ENCODE data around the gene TNFRSF1B. TPM values are rescaled to one million over a fixed set of nuclear protein-coding genes. Genes with fewer than 3 reads are reported as not detected.

The TNFRSF1B gene
- total and polyA plus RNA-seq, 2 of the 8 experiments (the other 6 are each of a cell fraction or from before 2014, with no cell fraction given): 1.7 to 2.9 TPM

DNA sequence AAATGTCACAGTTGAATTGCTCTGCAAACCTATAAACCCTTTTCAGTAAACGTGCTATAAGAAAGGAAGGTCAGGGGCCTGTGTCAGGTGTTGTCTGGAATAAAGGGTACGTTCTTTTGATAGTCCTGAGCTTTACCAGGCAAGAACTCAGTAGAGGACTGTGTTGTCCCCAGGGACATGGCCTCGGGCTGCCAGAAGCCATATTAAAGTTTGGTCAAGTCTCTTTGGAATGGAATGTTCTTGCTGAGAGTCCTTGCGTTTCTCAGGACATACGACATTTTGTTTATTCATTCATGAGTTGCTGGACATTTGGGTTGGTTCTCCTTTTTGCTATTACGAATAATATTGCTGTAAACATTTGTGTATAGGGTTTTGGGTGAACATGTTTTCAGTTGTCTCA is 79.8 kb downstream of the TNFRSF1B start:
- no peak overlapping the region for H2BK20ac ChIP-seq (ENCODE audit: low read length)
- peaks cover 0 to 17% (median 10%) of the 10 kb centered on the region in 4 experiments; a peak in 4 of 7 replicates for H3K4me1 ChIP-seq (replicated peaks in 1 of 4; ENCODE audit: control insufficient read depth in 3 of 4, insufficient read depth in 4 of 4, low read length in 3 of 4)
- no peak overlapping the region for H3K23ac ChIP-seq (ENCODE audit: insufficient read length)
- H2BK120ac ChIP-seq (replicated peaks; ENCODE audit: low read depth, low read length): no peak overlapping the region
- ChIA-PET POLR2A (ENCODE audit: partially characterized antibody) (no interaction called here), CTCF (ENCODE audit: partially characterized antibody) (interaction anchor here (4.2 kb wide), 1 partner anchor 122 kb away, joined by 25 read pairs; no protein-coding TSS in a partner anchor)
- no peak overlapping the region for H3K4ac ChIP-seq (replicated peaks; ENCODE audit: insufficient read length, low read depth, low read length)
- peaks cover 5 to 30% (median 8%) of the 10 kb centered on the region in 4 experiments; a peak in 5 of 8 replicates for H3K36me3 ChIP-seq (ENCODE audit: control insufficient read depth in 2 of 4, insufficient read depth in 4 of 4, low read length in 3 of 4)
- no peak overlapping the region for H2BK12ac ChIP-seq (ENCODE audit: low read depth, low read length)
- no peak overlapping the region for H4K8ac ChIP-seq (ENCODE audit: extremely low read depth, insufficient read depth, low read length)
- no peaks in the 10 kb centered on the region for H3K79me2 ChIP-seq (ENCODE audit: control insufficient read depth in 1 of 2, insufficient read depth in 2 of 2, low read length in 2 of 2)
- no peak overlapping the region for H3K9ac ChIP-seq (replicated peaks in 1 of 4; ENCODE audit: extremely low read depth in 1 of 4, low read depth in 3 of 4, low read length in 3 of 4)
- no peak for DNase-seq (ENCODE audit: low read depth in 1 of 2, low spot score in 2 of 2)
- no peak overlapping the region for H4K91ac ChIP-seq (replicated peaks; ENCODE audit: insufficient read length, low read length)
- H4K20me1 ChIP-seq (replicated peaks in 1 of 2; ENCODE audit: control insufficient read depth in 1 of 2, insufficient read depth in 2 of 2, low read length in 2 of 2): peaks cover 0 to 1% of the 10 kb centered on the region in 2 experiments
- no peaks in the 10 kb centered on the region for H3K27me3 ChIP-seq (replicated peaks in 1 of 4; ENCODE audit: control insufficient read depth in 3 of 4, extremely low read depth in 1 of 4, insufficient read depth in 3 of 4, low read length in 3 of 4)
- no peaks in the 10 kb centered on the region for H3K23me2 ChIP-seq (ENCODE audit: low read depth, low read length)
- no peak overlapping the region for H2AK5ac ChIP-seq (ENCODE audit: low read depth, low read length)
- H4K5ac ChIP-seq (ENCODE audit: insufficient read length, low read depth, low read length): no peak overlapping the region
- H3K79me1 ChIP-seq (ENCODE audit: low read depth, low read length): no peaks in the 10 kb centered on the region; the same call in 1 of the 2 replicates
- no peak overlapping the region for H3K4me2 ChIP-seq (ENCODE audit: insufficient read depth in 1 of 2, low read depth in 2 of 2, low read length in 2 of 2)
- no peak overlapping the region for H3K18ac ChIP-seq (ENCODE audit: extremely low read depth, low read length)
- no peak overlapping the region for H3K4me3 ChIP-seq (ENCODE audit: extremely low read depth in 1 of 4, insufficient read depth in 2 of 4, low read depth in 3 of 4, low read length in 4 of 4)
- no peak overlapping the region for H3K56ac ChIP-seq (replicated peaks; ENCODE audit: insufficient read length, low read depth, low read length)
- H3K9me3 ChIP-seq (ENCODE audit: insufficient read depth in 2 of 2, low read depth in 1 of 2, low read length in 1 of 2): no peaks in the 10 kb centered on the region
- H2BK15ac ChIP-seq (ENCODE audit: low read length): no peak overlapping the region
- H3K14ac ChIP-seq (ENCODE audit: insufficient read length): no peak overlapping the region
- H2AFZ ChIP-seq (ENCODE audit: low read length): no peak overlapping the region
- FAIRE-seq: no peak
- H2BK5ac ChIP-seq (ENCODE audit: low read depth, low read length): no peak overlapping the region
- 90% methylated on average over 6 of the region's 6 CpGs; no CpG with 5 or more reads in 1 of the 2 experiments for WGBS, 2 experiments (ENCODE audit: extremely low coverage in 1 of 2, insufficient coverage in 1 of 2, insufficient read length in 1 of 2, insufficient replicate concordance in 2 of 2, low coverage in 1 of 2, low lambda C conversion rate in 2 of 2, missing lambda C conversion rate in 1 of 2)
- no peak overlapping the region for H3K27ac ChIP-seq (ENCODE audit: low read depth, low read length)
- TF ChIP-seq YY1 (IDR thresholded peaks at IDR 0.05; ENCODE audit: low read depth, low read length) (no peak), KDM4A (IDR thresholded peaks at IDR 0.05; ENCODE audit: low read depth, low read length, severe bottlenecking) (no peak), GTF2F1 (IDR thresholded peaks at IDR 0.05; ENCODE audit: borderline replicate concordance, low read depth, low read length) (no peak), CHD2 (IDR thresholded peaks at IDR 0.05; ENCODE audit: low read length) (no peak), KDM5A (IDR thresholded peaks at IDR 0.05; ENCODE audit: low read length) (no peak), CHD1 (IDR thresholded peaks at IDR 0.05; ENCODE audit: low read depth, low read length) (no peak), POLR2A (IDR thresholded peaks at IDR 0.05; ENCODE audit: control extremely low read depth in 1 of 2, low read depth in 2 of 2, low read length in 2 of 2) (no peak), HDAC6 (IDR thresholded peaks at IDR 0.05; ENCODE audit: low read depth, low read length) (no peak), SP4 (IDR thresholded peaks at IDR 0.05; ENCODE audit: low read length) (no peak)
- TF ChIP-seq, protein P1, sequence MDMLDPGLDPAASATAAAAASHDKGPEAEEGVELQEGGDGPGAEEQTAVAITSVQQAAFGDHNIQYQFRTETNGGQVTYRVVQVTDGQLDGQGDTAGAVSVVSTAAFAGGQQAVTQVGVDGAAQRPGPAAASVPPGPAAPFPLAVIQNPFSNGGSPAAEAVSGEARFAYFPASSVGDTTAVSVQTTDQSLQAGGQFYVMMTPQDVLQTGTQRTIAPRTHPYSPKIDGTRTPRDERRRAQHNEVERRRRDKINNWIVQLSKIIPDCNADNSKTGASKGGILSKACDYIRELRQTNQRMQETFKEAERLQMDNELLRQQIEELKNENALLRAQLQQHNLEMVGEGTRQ (IDR thresholded peaks at IDR 0.05; ENCODE audit: low read length): no peak
- TF ChIP-seq, protein P2, sequence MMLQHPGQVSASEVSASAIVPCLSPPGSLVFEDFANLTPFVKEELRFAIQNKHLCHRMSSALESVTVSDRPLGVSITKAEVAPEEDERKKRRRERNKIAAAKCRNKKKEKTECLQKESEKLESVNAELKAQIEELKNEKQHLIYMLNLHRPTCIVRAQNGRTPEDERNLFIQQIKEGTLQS (IDR thresholded peaks at IDR 0.05; ENCODE audit: insufficient read depth, low read depth, low read length): no peak
- TF ChIP-seq, protein P3, sequence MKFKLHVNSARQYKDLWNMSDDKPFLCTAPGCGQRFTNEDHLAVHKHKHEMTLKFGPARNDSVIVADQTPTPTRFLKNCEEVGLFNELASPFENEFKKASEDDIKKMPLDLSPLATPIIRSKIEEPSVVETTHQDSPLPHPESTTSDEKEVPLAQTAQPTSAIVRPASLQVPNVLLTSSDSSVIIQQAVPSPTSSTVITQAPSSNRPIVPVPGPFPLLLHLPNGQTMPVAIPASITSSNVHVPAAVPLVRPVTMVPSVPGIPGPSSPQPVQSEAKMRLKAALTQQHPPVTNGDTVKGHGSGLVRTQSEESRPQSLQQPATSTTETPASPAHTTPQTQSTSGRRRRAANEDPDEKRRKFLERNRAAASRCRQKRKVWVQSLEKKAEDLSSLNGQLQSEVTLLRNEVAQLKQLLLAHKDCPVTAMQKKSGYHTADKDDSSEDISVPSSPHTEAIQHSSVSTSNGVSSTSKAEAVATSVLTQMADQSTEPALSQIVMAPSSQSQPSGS (IDR thresholded peaks at IDR 0.05; ENCODE audit: low read length): no peak

Data from H1 (cell line).